Measurements from ENCODE around the gene SLC6A3.

SLC6A3 gene

GRCh38 chr5:1445313-1445688 is at the start of gene SLC6A3:
Gene SLC6A3 (minus strand): TSS chr5:1445440. CDS start chr5:1443197, 2,243 bp downstream.
- no peak within 1 kb of the TSS for H3K4me3 ChIP-seq (ENCODE audit: low read depth, low read length)
- no peaks in the 10 kb centered on the region for H3K36me3 ChIP-seq (ENCODE audit: control insufficient read depth, insufficient read depth, low read length)
- peak within 1 kb of the TSS; percentile 28 for H2AFZ ChIP-seq
- H3K4me2 ChIP-seq (ENCODE audit: low read length): peak within 1 kb of the TSS; percentile 6
- no peak for TF ChIP-seq CTCF (IDR thresholded peaks at IDR 0.05)
- H3K79me2 ChIP-seq: no peaks in the 10 kb centered on the region
- H3K4me1 ChIP-seq: no peaks in the 10 kb centered on the region
- H3K27ac ChIP-seq: no peak within 1 kb of the TSS
- H3K27me3 ChIP-seq (ENCODE audit: control insufficient read depth, insufficient read depth, low read length): peaks cover 13% of the 10 kb centered on the region
- H3K9me3 ChIP-seq (ENCODE audit: control insufficient read depth, low read length): peaks cover 6% of the 10 kb centered on the region
- no peak within 1 kb of the TSS for H3K9ac ChIP-seq

- no peaks in the 10 kb centered on the region for H3K9me3 ChIP-seq (ENCODE audit: control insufficient read depth, low read length)
- H3K36me3 ChIP-seq (ENCODE audit: control insufficient read depth, insufficient read depth, low read length): no peaks in the 10 kb centered on the region
- no peak overlapping the region for H3K4me2 ChIP-seq (ENCODE audit: low read length)
- H3K27ac ChIP-seq: no peak overlapping the region
- H3K4me3 ChIP-seq (ENCODE audit: low read depth, low read length): no peak overlapping the region
- no peaks in the 10 kb centered on the region for H3K4me1 ChIP-seq
- H3K27me3 ChIP-seq (ENCODE audit: control insufficient read depth, insufficient read depth, low read length): no peaks in the 10 kb centered on the region
- H3K9ac ChIP-seq: no peak overlapping the region
- no peak overlapping the region for H2AFZ ChIP-seq
- TF ChIP-seq CTCF (IDR thresholded peaks at IDR 0.05): no peak
- H3K79me2 ChIP-seq: no peaks in the 10 kb centered on the region
Observed at GRCh38 chr5:1493941-1494340, 48.7 kb upstream of the SLC6A3 start.

GRCh38 chr5:1493413-1493812 is 48.2 kb upstream of the SLC6A3 start:
- H3K79me2 ChIP-seq: no peaks in the 10 kb centered on the region
- H2AFZ ChIP-seq: no peak overlapping the region
- no peak overlapping the region for H3K4me3 ChIP-seq (ENCODE audit: low read depth, low read length)
- no peak for TF ChIP-seq CTCF (IDR thresholded peaks at IDR 0.05)
- no peaks in the 10 kb centered on the region for H3K4me1 ChIP-seq
- H3K27me3 ChIP-seq (ENCODE audit: control insufficient read depth, insufficient read depth, low read length): no peaks in the 10 kb centered on the region
- no peak overlapping the region for H3K4me2 ChIP-seq (ENCODE audit: low read length)
- H3K27ac ChIP-seq: no peak overlapping the region
- no peaks in the 10 kb centered on the region for H3K9me3 ChIP-seq (ENCODE audit: control insufficient read depth, low read length)
- no peak overlapping the region for H3K9ac ChIP-seq
- H3K36me3 ChIP-seq (ENCODE audit: control insufficient read depth, insufficient read depth, low read length): no peaks in the 10 kb centered on the region

- H3K27ac ChIP-seq: no peak overlapping the region
- H3K9ac ChIP-seq: no peak overlapping the region
- H2AFZ ChIP-seq: no peak overlapping the region
- no peak overlapping the region for H3K4me3 ChIP-seq (ENCODE audit: low read depth, low read length)
- no peaks in the 10 kb centered on the region for H3K27me3 ChIP-seq (ENCODE audit: control insufficient read depth, insufficient read depth, low read length)
- no peaks in the 10 kb centered on the region for H3K79me2 ChIP-seq
- no peak overlapping the region for H3K4me2 ChIP-seq (ENCODE audit: low read length)
- no peak for TF ChIP-seq CTCF (IDR thresholded peaks at IDR 0.05)
- H3K4me1 ChIP-seq: no peaks in the 10 kb centered on the region
- H3K9me3 ChIP-seq (ENCODE audit: control insufficient read depth, low read length): no peaks in the 10 kb centered on the region
- H3K36me3 ChIP-seq (ENCODE audit: control insufficient read depth, insufficient read depth, low read length): no peaks in the 10 kb centered on the region
Observed at GRCh38 chr5:1492757-1493156, 47.5 kb upstream of the SLC6A3 start.

GRCh38 chr5:1490376-1490775 is 45.1 kb upstream of the SLC6A3 start:
- no peak overlapping the region for H3K27ac ChIP-seq
- H3K9ac ChIP-seq: no peak overlapping the region
- no peaks in the 10 kb centered on the region for H3K27me3 ChIP-seq (ENCODE audit: control insufficient read depth, insufficient read depth, low read length)
- no peak overlapping the region for H3K4me3 ChIP-seq (ENCODE audit: low read depth, low read length)
- no peaks in the 10 kb centered on the region for H3K9me3 ChIP-seq (ENCODE audit: control insufficient read depth, low read length)
- no peaks in the 10 kb centered on the region for H3K79me2 ChIP-seq
- no peak for TF ChIP-seq CTCF (IDR thresholded peaks at IDR 0.05)
- H2AFZ ChIP-seq: no peak overlapping the region
- H3K4me2 ChIP-seq (ENCODE audit: low read length): no peak overlapping the region
- H3K4me1 ChIP-seq: no peaks in the 10 kb centered on the region
- H3K36me3 ChIP-seq (ENCODE audit: control insufficient read depth, insufficient read depth, low read length): no peaks in the 10 kb centered on the region

Measured in parathyroid adenoma (tissue), 2 donors.